ENCODE measurements around the gene XRRA1. TPM values are rescaled to one million over a fixed set of nuclear protein-coding genes. Genes with fewer than 3 reads are reported as not detected.

The XRRA1 gene
- total and polyA plus RNA-seq, 12 donors: 3.1 to 50.2 (median 12.2) TPM

- H3K9me3 ChIP-seq (replicated peaks in 1 of 3): no peaks in the 10 kb centered on the region
- no peak for DNase-seq
- H3K36me3 ChIP-seq (replicated peaks in 1 of 2): no peaks in the 10 kb centered on the region
- intact Hi-C loops (cut with DNase I): no loop called here
- no peaks in the 10 kb centered on the region for H3K27me3 ChIP-seq
- TF ChIP-seq POLR2A (IDR thresholded peaks at IDR 0.05) (no peak), CTCF (IDR thresholded peaks at IDR 0.05) (no peak)
- H3K4me3 ChIP-seq: no peak overlapping the region
- H3K27ac ChIP-seq: no peak overlapping the region
- peaks cover 3 to 56% of the 10 kb centered on the region in 2 donors for H3K4me1 ChIP-seq (replicated peaks in 1 of 2)
- WGBS, 4 donors: 89 to 92% (median 91%) methylated on average over 8 of the region's 8 CpGs
These were observed 2.3 kb upstream of the XRRA1 start for GRCh38 chr11:74951226-74951625.

GRCh38 chr11:74950374-74950969, 1.6 kb upstream of the XRRA1 start:
- intact Hi-C loops (cut with DNase I): no loop called here
- Histone ChIP-seq H3K4me1 (replicated peaks in 1 of 2) (peaks cover 3 to 51% of the 10 kb centered on the region in 2 donors), H3K27ac (peak overlapping the region in 1 of 5 donors; percentile 4), H3K9me3 (replicated peaks in 1 of 3) (no peaks in the 10 kb centered on the region), H3K36me3 (replicated peaks in 1 of 2) (no peaks in the 10 kb centered on the region), H3K27me3 (no peaks in the 10 kb centered on the region), H3K4me3 (peak overlapping the region in 1 of 4 donors; percentile 76)
- DNase-seq: no peak
- TF ChIP-seq POLR2A (IDR thresholded peaks at IDR 0.05): no peak
- TF ChIP-seq CTCF (IDR thresholded peaks at IDR 0.05): no peak
- whole genome bisulfite sequencing, 4 donors: 49 to 72% (median 52%) methylated on average over 2 of the region's 2 CpGs

GRCh38 chr11:74949753-74950137, 854 bp upstream of the XRRA1 start:
- H3K4me3 ChIP-seq: peak overlapping the region in 3 of 4 donors; percentile 75 to 76 (median 76)
- 1 to 2% (median 1%) methylated on average over 6 of the region's 6 CpGs for WGBS, 4 donors
- H3K9me3 ChIP-seq (replicated peaks in 1 of 3): no peaks in the 10 kb centered on the region
- peak overlapping the region; percentile 4 to 86 (median 73) for H3K27ac ChIP-seq
- H3K27me3 ChIP-seq: no peaks in the 10 kb centered on the region
- H3K36me3 ChIP-seq (replicated peaks in 1 of 2): no peaks in the 10 kb centered on the region
- intact Hi-C loops (cut with DNase I): no loop called here
- peaks cover 3 to 48% of the 10 kb centered on the region in 2 donors for H3K4me1 ChIP-seq (replicated peaks in 1 of 2)
- DNase-seq: no peak
- no peak for TF ChIP-seq POLR2A (IDR thresholded peaks at IDR 0.05)
- TF ChIP-seq CTCF (IDR thresholded peaks at IDR 0.05): no peak

- TF ChIP-seq POLR2A (IDR thresholded peaks at IDR 0.05): no peak
- TF ChIP-seq CTCF (IDR thresholded peaks at IDR 0.05): no peak
- 1 to 3% (median 2%) methylated on average over 8 to 9 of the region's 9 CpGs for WGBS, 4 donors
- DNase-seq: no peak
- Histone ChIP-seq H3K9me3 (replicated peaks in 1 of 3) (no peaks in the 10 kb centered on the region), H3K4me3 (peak overlapping the region; percentile 64 to 81 (median 76)), H3K27me3 (no peaks in the 10 kb centered on the region), H3K27ac (peak overlapping the region in 3 of 5 donors; percentile 73 to 86 (median 84)), H3K36me3 (replicated peaks in 1 of 2) (no peaks in the 10 kb centered on the region), H3K4me1 (replicated peaks in 1 of 2) (peaks cover 1 to 41% of the 10 kb centered on the region in 2 donors)
- intact Hi-C loops (cut with DNase I): no loop called here
These were observed 369 bp downstream of the XRRA1 start for GRCh38 chr11:74948546-74948897.
